Osteocyte (in vitro differentiated cells): ENCODE measurements around the gene GALNTL6. TPM values are rescaled to one million over a fixed set of nuclear protein-coding genes. Genes with fewer than 3 reads are reported as not detected.

Experiments
- DNase-seq: peaks from one replicate; pipeline ENCODE4 v3.0.0; 2021; ENCODE audit warnings: mixed read lengths; ENCODE audit not compliant: unreplicated experiment; ENCODE audit errors: extremely low spot score
- H3K27ac Mint-ChIP-seq: one replicate; pipeline ENCODE4 v1.8.0; 2021; ENCODE audit warnings: mild to moderate bottlenecking, mixed read lengths; ENCODE audit not compliant: unreplicated experiment
- H3K27me3 Mint-ChIP-seq: one replicate; pipeline ENCODE4 v1.8.0; 2021; ENCODE audit warnings: mixed read lengths; ENCODE audit not compliant: unreplicated experiment
- H3K36me3 Mint-ChIP-seq: one replicate; pipeline ENCODE4 v1.8.0; 2021; ENCODE audit warnings: mixed read lengths; ENCODE audit not compliant: unreplicated experiment
- H3K4me1 Mint-ChIP-seq: one replicate; pipeline ENCODE4 v1.8.0; 2021; ENCODE audit warnings: mixed read lengths; ENCODE audit not compliant: unreplicated experiment
- H3K4me3 Mint-ChIP-seq: one replicate; pipeline ENCODE4 v1.8.0; 2021; ENCODE audit warnings: mild to moderate bottlenecking, moderate library complexity, mixed read lengths; ENCODE audit not compliant: unreplicated experiment
- H3K9me3 Mint-ChIP-seq: one replicate; pipeline ENCODE4 v1.8.0; 2021; ENCODE audit warnings: mixed read lengths; ENCODE audit not compliant: unreplicated experiment
- CTCF ChIP-seq: fragments of 200-600 bp; sonication (generic); IDR thresholded peaks from 2 replicates; pipeline ENCODE4 v1.5.0; 2021; ENCODE audit warnings: antibody characterized with exemption, mild to moderate bottlenecking, moderate library complexity
- total RNA-seq: library from RNA; stranded (reverse); gene quantifications from 2 replicates; pipeline ENCODE4 v1.2.1, GENCODE V29; 2021

GALNTL6 gene
- total RNA-seq, 1 donor from 2014 or later: not detected

GRCh38 chr4:172736046-172736445, 922.8 kb downstream of the GALNTL6 start:
- Mint-ChIP-seq H3K27ac (no peak overlapping the region), H3K27me3 (no peaks in the 10 kb centered on the region), H3K4me1 (no peaks in the 10 kb centered on the region), H3K36me3 (peaks cover 9% of the 10 kb centered on the region), H3K4me3 (no peak overlapping the region), H3K9me3 (peaks cover 50% of the 10 kb centered on the region)
- DNase-seq: no peak
- TF ChIP-seq CTCF: no peak

- no peak for TF ChIP-seq CTCF
- H3K9me3 Mint-ChIP-seq: peaks cover 30% of the 10 kb centered on the region
- DNase-seq: no peak
- no peak overlapping the region for H3K4me3 Mint-ChIP-seq
- H3K4me1 Mint-ChIP-seq: no peaks in the 10 kb centered on the region
- H3K27me3 Mint-ChIP-seq: no peaks in the 10 kb centered on the region
- H3K36me3 Mint-ChIP-seq: peaks cover 9% of the 10 kb centered on the region
- no peak overlapping the region for H3K27ac Mint-ChIP-seq
Observed at GRCh38 chr4:172740434-172740833, 927.2 kb downstream of the GALNTL6 start.

DNA sequence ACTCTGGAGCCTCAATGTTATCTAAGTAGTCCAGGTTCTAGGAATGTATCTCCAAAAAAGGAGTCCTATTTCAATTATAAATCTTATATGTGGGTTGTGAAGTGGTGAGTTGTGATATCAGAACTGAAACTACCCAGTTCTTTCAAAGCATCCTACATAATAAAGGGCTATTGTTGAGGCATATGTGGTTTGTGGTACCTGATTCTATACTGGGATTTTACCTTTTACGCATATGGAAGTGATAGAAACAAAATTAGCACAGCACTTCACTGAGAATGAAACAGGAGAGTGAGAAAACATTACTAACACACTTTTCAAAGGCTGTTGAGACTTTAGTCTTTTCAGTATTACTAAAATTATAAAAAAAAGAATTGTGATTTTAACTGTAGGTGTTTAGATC, 937.7 kb downstream of the GALNTL6 start:
- H3K36me3 Mint-ChIP-seq: no peaks in the 10 kb centered on the region
- DNase-seq: no peak
- H3K9me3 Mint-ChIP-seq: peaks cover 6% of the 10 kb centered on the region
- no peaks in the 10 kb centered on the region for H3K4me1 Mint-ChIP-seq
- no peak overlapping the region for H3K4me3 Mint-ChIP-seq
- H3K27ac Mint-ChIP-seq: no peak overlapping the region
- no peak for TF ChIP-seq CTCF
- H3K27me3 Mint-ChIP-seq: no peaks in the 10 kb centered on the region

GRCh38 chr4:172751550-172751949, 938.3 kb downstream of the GALNTL6 start:
- H3K4me3 Mint-ChIP-seq: no peak overlapping the region
- no peak for TF ChIP-seq CTCF
- no peaks in the 10 kb centered on the region for H3K27me3 Mint-ChIP-seq
- no peak for DNase-seq
- no peak overlapping the region for H3K27ac Mint-ChIP-seq
- H3K9me3 Mint-ChIP-seq: peaks cover 6% of the 10 kb centered on the region
- no peaks in the 10 kb centered on the region for H3K4me1 Mint-ChIP-seq
- no peaks in the 10 kb centered on the region for H3K36me3 Mint-ChIP-seq

DNA sequence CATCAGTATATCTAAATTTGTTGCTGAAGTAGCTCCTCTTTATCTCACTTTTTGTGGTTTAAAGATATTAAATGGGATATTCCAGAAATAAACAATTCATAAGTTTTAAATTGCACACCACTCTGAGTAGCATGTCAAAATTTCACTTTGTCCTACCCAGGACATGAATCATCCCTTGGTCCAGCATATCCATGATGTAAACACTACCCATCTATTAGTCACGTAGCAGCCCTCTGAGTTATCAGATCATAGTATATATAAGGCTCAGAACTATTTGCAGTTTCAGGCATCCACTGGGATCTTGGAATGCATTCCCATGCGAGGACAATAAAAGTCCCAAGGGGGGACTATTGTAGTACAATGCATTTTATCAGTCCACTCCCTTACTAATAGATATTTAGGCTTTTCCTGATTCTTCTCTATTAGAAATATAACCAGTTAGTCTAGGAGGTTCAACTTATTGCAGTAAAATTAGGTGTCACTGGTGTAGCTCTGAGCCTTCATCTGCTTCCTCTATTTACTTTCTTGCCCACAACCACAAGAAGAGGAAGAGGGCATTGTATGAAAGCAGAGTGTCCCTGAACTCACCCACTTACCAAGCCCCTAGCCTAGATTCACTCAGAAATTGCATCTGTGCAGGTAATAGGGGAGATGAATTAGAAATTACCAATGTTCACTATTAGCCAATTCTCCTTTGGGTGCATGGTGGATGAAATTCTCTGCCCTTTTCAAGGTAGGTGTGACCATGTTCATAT, 945.6 kb downstream of the GALNTL6 start:
- Mint-ChIP-seq H3K9me3 (peaks cover 9% of the 10 kb centered on the region), H3K4me3 (no peak overlapping the region), H3K36me3 (no peaks in the 10 kb centered on the region), H3K4me1 (peaks cover 7% of the 10 kb centered on the region), H3K27me3 (no peaks in the 10 kb centered on the region), H3K27ac (no peak overlapping the region)
- no peak for DNase-seq
- no peak for TF ChIP-seq CTCF
